ENCODE data around the gene REEP1. TPM values are rescaled to one million over a fixed set of nuclear protein-coding genes. Genes with fewer than 3 reads are reported as not detected.
A peak's percentile ranks its signal among the peaks of the same experiment; 100 is the strongest.

The REEP1 gene
- total and polyA plus RNA-seq, 7 donors: 0.23 to 98.0 (median 44.9) TPM

DNA sequence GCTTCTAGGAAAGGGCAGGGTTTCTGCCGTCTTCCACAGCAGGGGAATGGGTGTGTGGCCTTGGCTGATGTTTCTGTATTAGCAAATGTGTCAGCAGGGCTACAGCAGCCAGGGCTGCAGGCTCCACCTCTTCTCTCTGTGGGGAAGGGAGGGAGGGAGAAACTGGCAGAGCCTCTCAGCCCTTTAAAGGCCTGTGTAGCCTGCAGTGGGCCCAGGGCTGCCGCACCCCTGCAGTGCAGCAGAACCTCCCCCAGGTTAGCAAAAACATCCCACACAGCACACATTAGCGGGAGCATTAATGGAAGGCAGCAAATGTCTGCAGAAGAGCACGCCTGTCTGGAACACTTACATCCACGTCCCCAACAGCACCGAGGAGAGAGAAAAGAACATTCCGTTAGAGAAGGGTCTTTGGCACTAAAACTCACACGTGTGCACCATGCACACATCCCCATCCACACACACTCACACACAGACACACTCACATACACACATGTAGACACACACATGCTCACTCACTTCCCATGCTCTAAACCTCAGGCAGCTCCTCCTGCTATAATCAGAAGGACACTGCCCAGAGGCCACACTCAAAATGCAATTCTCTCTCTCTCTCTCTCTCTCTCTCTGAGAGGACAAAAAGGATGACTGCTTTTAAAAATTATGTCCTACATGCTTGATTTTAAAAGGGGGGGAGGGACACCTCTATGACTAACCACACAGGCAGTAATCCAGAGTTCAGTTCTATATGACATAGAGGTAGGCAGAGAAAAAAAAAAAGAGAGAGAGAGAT, 114.1 kb downstream of the REEP1 start:
- intact Hi-C loops (cut with DNase I): loop anchor here (2.0 to 10.0 kb wide), 4 partner anchors 59 to 219 kb away; partner anchors contain the start of genes KDM3A and REEP1
- Histone ChIP-seq H3K36me3 (no peaks in the 10 kb centered on the region), H3K9me3 (no peaks in the 10 kb centered on the region), H3K27me3 (no peaks in the 10 kb centered on the region), H3K27ac (peak overlapping the region; percentile 84 to 96 (median 92)), H3K4me3 (no peak overlapping the region), H3K4me1 (peaks cover 0 to 55% (median 50%) of the 10 kb centered on the region in 4 donors)
- 60 to 63% methylated on average over 8 of the region's 8 CpGs for WGBS, 2 donors
- no peak for TF ChIP-seq POLR2A (IDR thresholded peaks at IDR 0.05)
- peak; percentile 57 to 79 (median 64) for TF ChIP-seq POLR2AphosphoS5 (IDR thresholded peaks at IDR 0.05)
- peak in 1 of 4 donors; percentile 59 for TF ChIP-seq EP300 (IDR thresholded peaks at IDR 0.05)
- peak; percentile 95 for DNase-seq

- intact Hi-C loops (cut with DNase I): loop anchor here (1.0 to 10.0 kb wide), 4 partner anchors 61 to 221 kb away; partner anchors contain the start of genes KDM3A and REEP1
- Histone ChIP-seq H3K27ac (peak overlapping the region; percentile 84 to 96 (median 92)), H3K9me3 (no peaks in the 10 kb centered on the region), H3K4me1 (peaks cover 0 to 55% (median 50%) of the 10 kb centered on the region in 4 donors), H3K36me3 (no peaks in the 10 kb centered on the region), H3K4me3 (no peak overlapping the region), H3K27me3 (no peaks in the 10 kb centered on the region)
- DNase-seq: peak; percentile 79
- WGBS, 2 donors: 65 to 68% methylated on average over 5 of the region's 5 CpGs
- TF ChIP-seq EP300 (IDR thresholded peaks at IDR 0.05): no peak
- TF ChIP-seq, protein P1, sequence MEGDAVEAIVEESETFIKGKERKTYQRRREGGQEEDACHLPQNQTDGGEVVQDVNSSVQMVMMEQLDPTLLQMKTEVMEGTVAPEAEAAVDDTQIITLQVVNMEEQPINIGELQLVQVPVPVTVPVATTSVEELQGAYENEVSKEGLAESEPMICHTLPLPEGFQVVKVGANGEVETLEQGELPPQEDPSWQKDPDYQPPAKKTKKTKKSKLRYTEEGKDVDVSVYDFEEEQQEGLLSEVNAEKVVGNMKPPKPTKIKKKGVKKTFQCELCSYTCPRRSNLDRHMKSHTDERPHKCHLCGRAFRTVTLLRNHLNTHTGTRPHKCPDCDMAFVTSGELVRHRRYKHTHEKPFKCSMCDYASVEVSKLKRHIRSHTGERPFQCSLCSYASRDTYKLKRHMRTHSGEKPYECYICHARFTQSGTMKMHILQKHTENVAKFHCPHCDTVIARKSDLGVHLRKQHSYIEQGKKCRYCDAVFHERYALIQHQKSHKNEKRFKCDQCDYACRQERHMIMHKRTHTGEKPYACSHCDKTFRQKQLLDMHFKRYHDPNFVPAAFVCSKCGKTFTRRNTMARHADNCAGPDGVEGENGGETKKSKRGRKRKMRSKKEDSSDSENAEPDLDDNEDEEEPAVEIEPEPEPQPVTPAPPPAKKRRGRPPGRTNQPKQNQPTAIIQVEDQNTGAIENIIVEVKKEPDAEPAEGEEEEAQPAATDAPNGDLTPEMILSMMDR (IDR thresholded peaks at IDR 0.05): peak; percentile 89 to 93 (median 92)
These were observed 116.3 kb downstream of the REEP1 start for GRCh38 chr2:86221066-86221684.

DNA sequence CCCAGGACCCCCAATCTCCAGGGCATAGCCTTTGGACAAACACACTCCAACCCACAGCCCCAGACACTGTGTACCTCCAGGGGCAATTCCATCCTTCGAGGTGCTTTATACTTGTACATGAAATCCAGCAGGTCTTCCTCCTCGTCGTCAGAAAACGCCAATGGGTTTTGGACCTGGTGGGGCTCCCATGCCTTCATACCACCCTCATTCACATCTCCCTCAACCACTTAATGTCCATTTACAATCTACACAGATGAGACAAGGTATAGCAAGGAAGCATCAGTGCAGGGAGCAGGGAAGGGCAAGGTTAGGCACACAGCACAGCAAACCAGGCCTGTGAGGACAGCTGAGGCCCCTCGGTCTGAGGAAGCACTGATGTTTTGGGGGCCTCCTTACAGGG, 117.5 kb downstream of the REEP1 start:
- Histone ChIP-seq H3K9me3 (no peaks in the 10 kb centered on the region), H3K27me3 (no peaks in the 10 kb centered on the region), H3K4me1 (peaks cover 0 to 42% (median 39%) of the 10 kb centered on the region in 4 donors), H3K36me3 (peaks cover 0 to 7% (median 0%) of the 10 kb centered on the region in 4 donors), H3K27ac (no peak overlapping the region), H3K4me3 (no peak overlapping the region)
- intact Hi-C loops (cut with DNase I): loop anchor here (5.0 to 10.0 kb wide), 3 partner anchors 62 to 222 kb away; partner anchors contain the start of genes KDM3A and REEP1
- TF ChIP-seq POLR2A (IDR thresholded peaks at IDR 0.05): no peak
- TF ChIP-seq, protein P1 (IDR thresholded peaks at IDR 0.05): no peak
- DNase-seq: no peak
- 87 to 93% methylated on average over 5 of the region's 5 CpGs for WGBS, 2 donors

DNA sequence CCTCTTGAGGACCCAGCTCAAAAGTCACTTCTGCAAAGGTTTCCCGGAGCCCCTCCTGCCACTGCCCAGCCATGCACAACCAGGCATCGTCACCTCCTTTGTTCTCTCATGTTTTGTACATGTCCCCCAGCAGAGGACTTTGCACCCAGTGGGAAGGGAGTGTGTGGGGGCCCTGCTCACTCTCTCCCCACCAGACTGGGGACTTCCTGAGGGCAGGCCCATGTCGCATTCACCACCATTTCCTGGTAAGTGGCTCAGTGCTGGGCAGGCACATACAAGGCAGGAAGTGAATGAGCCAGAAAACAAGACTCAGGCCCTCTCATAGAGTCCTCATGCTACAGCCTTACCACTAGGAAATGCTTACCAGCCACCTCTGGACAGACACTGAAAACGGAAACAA, 119.3 kb downstream of the REEP1 start:
- Histone ChIP-seq H3K9me3 (no peaks in the 10 kb centered on the region), H3K27ac (no peak overlapping the region), H3K4me1 (peaks cover 0 to 31% (median 24%) of the 10 kb centered on the region in 4 donors), H3K27me3 (no peaks in the 10 kb centered on the region), H3K36me3 (peaks cover 0 to 20% (median 2%) of the 10 kb centered on the region in 4 donors), H3K4me3 (no peak overlapping the region)
- 87 to 91% methylated on average over 4 of the region's 4 CpGs for WGBS, 2 donors
- no peak for DNase-seq
- intact Hi-C loops (cut with DNase I): no loop called here
- no peak for TF ChIP-seq EP300 (IDR thresholded peaks at IDR 0.05)
- no peak for TF ChIP-seq POLR2AphosphoS5 (IDR thresholded peaks at IDR 0.05)
- TF ChIP-seq, protein P1 (IDR thresholded peaks at IDR 0.05): no peak
- no peak for TF ChIP-seq POLR2A (IDR thresholded peaks at IDR 0.05)
